SU-DHL-6 (cell line): ENCODE measurements around the gene SFMBT2.

Source experiments
- CTCF ChIP-seq: fragments of 200-600 bp; sonication (generic); IDR thresholded peaks from one replicate; pipeline ENCODE4 v1.5.1; 2017; ENCODE audit warnings: antibody characterized with exemption, mild to moderate bottlenecking, low read length, moderate library complexity; ENCODE audit not compliant: insufficient read depth, poor library complexity, severe bottlenecking
- EZH2phosphoT487 ChIP-seq: fragments of 200-600 bp; sonication (generic), shearing (Covaris generic); conservative IDR thresholded peaks from 2 replicates; pipeline ENCODE4 v1.6.1; 2018; ENCODE audit warnings: mild to moderate bottlenecking, antibody characterized with exemption, low read length, moderate library complexity, mixed read lengths

DNA sequence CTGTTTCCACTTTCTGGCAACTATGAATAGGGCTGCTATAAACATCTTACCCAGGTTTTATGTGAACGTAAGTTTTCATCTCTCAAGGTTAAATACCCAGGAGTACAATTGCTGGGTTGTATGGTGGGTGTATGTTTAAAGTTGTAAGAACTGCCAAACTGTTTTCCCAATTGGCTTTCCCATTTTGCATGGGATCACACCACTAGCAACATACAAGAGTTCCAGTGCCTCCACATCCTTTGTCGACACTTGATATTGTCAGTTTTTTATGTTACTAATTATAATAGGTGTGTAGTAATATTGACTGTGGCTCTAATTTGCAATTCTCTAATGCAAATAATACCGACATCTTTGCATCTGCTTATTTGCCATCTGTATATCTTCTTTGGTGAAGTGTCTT lies 82.9 kb downstream of the SFMBT2 start:
- TF ChIP-seq CTCF (no peak), EZH2phosphoT487 (no peak)
